DMS153 treated with DMSO at 0.1 percent for 48 hours (cell line): ENCODE data around the gene CLTC.
A peak's percentile ranks its signal among the peaks of the same experiment; 100 is the strongest.

Source experiments
- DNase-seq: peaks from one replicate; lab custom pipeline; 2025; ENCODE audit not compliant: unreplicated experiment; lab: John Stamatoyannopoulos, UW

Gene CLTC

GRCh38 chr17:59678918-59679317 is 59.2 kb downstream of the CLTC start:
- DNase-seq = no peak

GRCh38 chr17:59680314-59680713 is 60.6 kb downstream of the CLTC start:
- no peak for DNase-seq

DNA sequence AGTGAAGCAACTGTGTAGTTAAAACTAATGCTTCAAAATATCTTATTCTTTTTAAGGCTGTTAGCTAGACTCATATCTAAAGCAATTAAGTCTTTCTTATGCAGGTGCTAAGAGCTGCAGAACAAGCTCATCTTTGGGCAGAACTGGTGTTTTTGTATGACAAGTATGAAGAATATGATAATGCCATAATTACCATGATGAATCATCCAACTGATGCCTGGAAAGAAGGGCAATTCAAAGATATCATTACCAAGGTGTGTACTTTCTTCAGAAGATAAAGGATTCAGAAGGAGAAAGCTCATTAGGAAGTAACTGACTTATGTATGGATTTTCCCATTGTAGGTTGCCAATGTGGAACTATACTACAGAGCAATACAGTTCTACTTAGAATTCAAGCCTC is 63.6 kb downstream of the CLTC start:
- DNase-seq = no peak

- DNase-seq = no peak
Measured at GRCh38 chr17:59684967-59685366, 65.3 kb downstream of the CLTC start.

- no peak for DNase-seq
Measured at GRCh38 chr17:59688008-59688407, 68.3 kb downstream of the CLTC start.

- DNase-seq = no peak
Measured at GRCh38 chr17:59688496-59688895, 68.8 kb downstream of the CLTC start.

- DNase-seq = no peak
Measured at GRCh38 chr17:59693582-59693981, 73.9 kb downstream of the CLTC start.

- no peak for DNase-seq
Measured at GRCh38 chr17:59694344-59694743, 74.6 kb downstream of the CLTC start.

DNA sequence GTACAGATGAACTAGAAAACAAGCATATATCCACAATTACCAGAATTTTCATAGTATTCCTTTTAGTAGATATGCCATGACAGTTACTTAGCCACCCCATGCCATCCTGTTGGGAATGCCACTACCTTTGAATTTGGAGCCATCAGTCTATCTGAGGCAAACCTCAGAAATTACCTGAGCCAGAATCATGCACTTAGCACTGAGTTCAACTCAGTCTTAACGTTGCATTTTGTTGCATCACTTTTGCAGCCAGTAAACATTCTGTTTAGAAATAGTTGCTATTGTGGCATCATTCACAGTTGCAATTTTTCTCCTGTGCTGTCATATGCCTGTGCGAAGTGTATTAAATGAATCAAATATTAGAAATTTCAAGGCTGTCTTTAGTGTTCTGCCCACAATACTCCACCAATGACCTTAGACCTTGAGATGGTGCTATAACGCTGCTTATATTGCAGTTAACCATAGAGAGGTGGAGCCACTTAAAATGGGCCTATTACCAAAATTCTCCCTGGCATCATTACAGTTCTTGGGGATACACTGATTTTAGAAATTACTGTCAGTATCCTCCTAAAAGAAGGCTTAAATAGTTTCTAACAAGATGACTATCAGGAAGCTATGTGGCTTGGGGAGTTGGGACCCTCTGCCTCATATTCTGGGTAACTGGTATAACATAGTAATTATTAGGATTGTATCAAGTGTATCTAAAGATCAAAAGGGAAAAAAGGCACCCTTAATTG is 76.4 kb downstream of the CLTC start:
- DNase-seq = no peak

DNA sequence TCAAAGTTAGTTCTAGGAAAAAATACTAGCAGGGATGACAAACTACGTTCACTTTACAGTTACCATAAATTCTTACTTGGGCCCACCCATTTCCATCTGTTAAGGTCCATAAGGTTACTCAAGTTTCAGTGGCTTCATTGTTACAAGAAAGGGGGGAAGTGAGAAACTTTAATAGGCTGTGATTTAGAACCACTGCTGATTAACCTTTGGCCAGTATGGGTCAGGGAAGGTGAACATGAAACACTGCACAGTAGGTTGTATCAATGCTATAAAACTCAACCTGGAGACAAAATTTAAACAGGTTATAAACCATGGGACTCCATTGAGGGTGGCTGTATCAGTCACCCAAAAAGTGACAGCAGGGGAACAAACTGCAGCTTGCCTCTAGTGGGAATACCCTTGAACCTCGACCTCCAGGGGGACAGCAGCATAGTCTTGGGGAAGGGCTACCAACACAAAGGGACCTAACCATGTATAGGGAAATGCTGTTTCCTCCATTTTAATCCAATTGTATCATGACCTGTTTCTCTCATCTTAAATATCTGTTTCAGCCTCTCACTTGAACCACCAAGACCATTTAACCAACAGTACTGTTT is 77.1 kb downstream of the CLTC start:
- no peak for DNase-seq

DNA sequence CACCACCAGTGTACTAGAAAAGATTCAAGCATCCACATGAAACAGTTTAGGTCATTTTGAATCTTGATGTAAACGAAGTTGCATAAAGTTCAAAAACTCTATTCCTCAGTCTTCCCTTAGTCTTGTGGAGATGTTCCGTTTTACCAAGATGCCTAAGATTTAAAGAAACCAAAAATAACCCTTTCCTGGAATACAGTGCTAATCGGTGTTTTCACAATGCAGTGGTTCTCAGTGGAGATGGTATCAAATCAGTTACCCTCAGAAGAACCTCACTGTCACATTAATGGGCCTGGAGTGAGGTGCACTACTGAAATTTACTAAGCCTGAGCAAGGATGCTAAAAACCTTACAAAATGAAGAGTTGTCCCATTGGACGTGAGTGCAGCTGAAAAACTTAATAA is 78.4 kb downstream of the CLTC start:
- no peak for DNase-seq

DNA sequence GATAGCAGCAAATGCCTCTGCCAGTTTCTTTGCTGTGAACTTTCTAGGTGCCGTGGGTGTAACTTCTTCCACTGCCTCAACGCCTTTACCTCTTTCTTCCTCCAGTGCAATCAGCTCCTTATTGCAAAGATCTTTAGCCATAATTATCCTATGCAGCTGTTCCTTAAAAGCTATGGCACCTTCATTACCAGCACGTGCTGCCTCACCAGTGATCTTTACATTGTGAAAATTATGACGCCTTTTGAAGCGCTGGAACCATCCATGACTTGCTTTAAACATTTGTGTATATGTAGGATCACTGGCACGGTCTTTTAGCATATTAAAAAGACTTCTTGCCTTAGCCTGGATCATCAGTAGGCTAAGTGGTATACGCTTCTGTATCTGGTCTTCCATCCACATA is 79.5 kb downstream of the CLTC start:
- DNase-seq = no peak

GRCh38 chr17:59699786-59700185 is 80.1 kb downstream of the CLTC start:
- DNase-seq = no peak

GRCh38 chr17:59702304-59702703 is 82.6 kb downstream of the CLTC start:
- DNase-seq = no peak

DNA sequence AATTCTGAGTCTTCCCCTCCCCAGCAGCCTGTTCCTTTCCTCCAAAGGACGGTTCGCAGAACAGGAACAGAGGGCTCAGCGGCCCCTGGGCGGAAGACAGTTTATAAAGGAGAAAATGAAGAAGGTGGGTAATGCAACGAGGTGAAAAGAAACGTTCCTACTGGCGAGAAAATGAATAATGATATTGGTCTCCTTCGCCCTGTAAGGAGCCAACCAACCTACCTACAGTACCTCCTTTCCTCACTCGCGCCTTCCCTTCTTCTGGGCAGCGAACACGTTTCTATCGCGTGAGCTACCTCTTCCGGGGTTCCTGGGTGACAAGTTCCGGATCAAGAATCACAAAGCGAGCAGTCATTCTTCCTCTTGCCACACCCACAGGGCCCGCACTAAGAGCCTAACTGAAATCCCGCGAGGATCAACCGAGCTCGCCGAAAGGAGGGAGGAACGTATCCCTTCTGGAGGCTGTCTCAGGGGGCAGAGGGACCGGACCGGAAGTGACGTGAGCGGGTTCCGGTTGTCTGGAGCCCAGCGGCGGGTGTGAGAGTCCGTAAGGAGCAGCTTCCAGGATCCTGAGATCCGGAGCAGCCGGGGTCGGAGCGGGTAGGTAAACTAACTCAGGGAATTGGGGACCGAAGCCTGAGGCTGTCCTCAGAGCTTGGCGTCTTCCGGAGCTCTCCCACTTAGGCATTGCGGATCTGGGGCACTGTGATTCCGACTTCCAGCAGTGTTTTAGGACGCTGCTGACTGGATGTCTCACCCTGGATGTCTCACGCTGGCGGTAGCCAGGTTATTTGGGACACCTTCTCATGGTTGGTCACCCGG is 87.7 kb downstream of the CLTC start, which contains the start of the genes PTRH2 and VMP1:
Gene PTRH2, minus strand, starts transcription at position 282 of the 822 bp plus-strand sequence. CDS start 9,452 bp downstream, outside the sequence.
Gene VMP1, plus strand, starts transcription at position 506 of the 822 bp plus-strand sequence. CDS start 23,793 bp downstream, outside the sequence.
- peak; percentile 97 for DNase-seq

DNA sequence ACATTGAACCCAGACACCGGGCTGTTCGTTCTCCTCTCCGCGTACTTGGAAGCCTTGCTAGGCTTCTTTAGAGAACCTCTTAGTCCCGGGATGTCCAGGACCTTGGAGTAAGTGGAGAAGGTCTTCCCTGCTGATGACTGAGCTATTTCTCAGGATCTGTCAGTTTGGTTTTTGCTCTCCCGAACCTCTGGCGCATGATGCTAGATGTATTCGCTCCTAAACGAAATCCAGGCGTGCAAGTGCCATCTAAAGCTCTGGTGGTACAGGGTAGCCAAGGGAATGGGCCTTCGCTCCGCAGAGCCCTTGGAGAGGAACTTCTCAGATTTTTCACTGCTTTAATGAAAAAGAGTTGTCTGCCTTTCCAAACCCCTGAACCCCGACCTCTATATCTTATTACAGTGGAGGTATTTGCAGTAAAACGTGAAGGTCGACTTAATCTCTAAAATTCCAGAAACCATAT is 88.3 kb downstream of the CLTC start:
- no peak for DNase-seq

DNA sequence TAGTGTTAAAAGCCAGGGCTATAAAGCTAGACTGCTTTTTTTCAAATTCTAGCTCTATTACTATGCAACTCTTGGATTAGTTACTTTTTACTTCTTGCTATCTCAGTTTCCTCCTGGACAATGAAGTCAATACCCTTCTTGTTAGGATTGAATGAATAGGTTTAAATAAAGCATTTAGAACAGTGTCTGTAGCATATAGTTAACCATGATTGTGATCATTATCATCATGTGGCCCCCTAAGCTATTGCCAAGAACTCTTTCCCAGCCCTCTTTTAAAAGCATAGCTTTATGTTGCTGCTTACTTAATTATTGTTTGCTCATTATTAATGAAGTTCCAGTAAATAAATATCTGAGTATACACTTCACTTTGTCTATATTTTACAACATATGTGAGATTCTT is 92.2 kb downstream of the CLTC start:
- DNase-seq = no peak

GRCh38 chr17:59712862-59713261 is 93.2 kb downstream of the CLTC start:
- no peak for DNase-seq

GRCh38 chr17:59714255-59714654 is 94.6 kb downstream of the CLTC start:
- no peak for DNase-seq

DNA sequence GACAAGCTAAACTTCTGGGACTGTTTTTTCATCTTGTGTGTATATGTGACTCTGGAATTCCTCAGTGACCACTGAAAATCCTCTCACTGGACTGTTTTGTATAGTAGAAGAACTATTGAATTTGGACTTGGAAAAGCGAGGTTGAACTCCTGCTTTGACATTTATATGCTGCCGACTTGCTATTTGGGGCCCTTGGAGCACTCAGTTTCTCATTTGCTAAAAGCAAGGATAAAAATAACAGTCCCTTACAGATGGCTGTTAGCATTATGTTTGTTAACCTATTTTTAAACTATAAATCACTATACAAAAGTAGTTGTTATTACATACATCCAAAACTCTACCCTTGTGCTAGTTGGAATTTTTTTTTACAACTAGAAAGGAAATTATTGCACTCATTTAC is 96.7 kb downstream of the CLTC start:
- DNase-seq = no peak

GRCh38 chr17:59719526-59719925 is 99.8 kb downstream of the CLTC start:
- no peak for DNase-seq

GRCh38 chr17:59722623-59723022 is 102.9 kb downstream of the CLTC start:
- DNase-seq = no peak
